ENCODE data around the gene BLNK.

BLNK gene

DNA sequence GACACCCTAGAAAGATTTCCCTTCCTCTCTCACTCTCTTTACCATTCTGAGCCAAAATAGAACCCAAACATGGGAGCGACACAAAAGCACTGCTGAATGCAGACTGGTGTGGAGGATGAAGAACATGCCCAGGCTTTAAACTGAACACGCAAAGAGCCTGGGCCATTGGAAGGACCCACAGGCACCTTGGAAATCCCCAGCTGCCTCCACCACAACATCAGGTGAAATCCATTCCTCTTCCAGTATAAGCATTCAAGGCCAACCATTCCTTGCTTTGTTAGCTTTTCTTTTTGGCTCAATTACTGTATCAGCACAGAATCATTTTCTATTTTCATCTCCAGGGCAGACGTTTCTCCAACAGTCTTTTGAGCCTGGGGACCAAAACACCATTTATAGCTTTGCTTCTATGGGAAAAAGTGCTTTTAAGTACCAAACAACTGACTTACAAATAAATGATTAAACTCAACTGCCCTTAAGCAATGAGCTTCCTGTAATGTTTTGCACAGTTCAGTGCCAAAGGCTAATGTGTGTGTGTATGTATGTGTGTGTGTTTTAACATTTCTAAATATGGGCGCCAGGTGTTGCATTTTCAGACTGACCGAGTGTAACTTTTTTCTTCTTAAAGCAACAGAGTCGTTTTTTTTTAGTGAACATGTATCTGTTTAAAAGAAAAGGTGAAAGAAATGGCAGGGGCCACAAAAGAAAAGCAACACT lies 16.2 kb upstream of the BLNK start:
- DNase-seq: no peak

DNA sequence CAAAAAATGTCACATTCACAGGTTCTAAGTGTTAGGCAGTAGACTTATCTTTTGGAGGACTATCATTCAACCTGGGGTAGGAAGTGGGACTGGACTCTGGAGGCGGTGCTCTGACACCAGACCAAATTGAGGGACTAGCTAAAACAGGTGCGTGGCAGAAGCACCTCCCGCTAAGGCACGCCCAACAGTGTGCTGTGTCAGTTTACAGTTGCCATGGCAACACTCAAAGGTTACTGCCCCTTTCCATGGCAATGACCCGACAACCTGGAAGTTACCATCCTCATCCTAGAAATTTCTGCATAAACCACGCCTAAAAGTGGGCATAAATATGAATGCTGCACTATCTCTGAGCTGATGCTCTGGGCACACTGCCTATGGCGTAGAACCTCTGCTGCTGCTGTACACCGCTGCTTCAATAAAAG lies 14.0 kb upstream of the BLNK start:
- DNase-seq: no peak

DNA sequence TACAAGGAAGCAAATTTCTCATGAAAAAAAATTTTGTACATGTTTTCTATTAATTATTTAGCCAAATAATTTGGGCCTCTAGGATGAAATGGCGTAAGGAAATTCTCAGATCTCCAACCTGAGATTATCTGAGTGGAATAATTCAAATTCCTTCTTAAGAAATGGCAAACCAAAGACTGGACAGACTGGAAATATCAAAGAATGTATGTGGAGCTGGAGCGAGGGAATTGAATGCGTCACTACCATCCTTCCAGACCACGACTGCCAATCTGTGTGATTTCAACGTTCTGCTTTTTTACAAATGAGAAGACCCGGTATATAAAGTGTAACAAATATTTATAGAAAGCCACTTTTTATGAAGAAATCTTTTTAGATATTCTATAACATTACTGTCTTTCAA lies 12.4 kb upstream of the BLNK start:
- DNase-seq: no peak

DNA sequence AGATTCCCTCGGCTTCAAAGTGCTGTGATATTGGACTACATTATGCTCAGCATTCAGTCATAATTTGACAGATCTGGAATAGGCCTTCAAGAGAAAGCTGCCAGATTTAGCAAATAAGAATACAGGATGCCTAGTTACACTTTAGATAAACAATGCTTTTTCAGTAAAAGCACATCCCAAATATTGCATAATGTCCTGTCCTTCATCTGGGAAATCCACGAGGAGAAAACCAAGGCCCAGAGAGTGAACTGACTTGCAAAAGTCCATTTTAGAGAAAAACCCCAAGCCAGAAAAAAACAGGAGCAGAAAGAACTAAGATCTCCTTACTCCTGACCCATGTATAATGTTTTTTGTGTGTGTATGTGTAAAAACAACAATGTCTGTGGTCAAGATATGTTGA lies 12.0 kb upstream of the BLNK start:
- no peak for DNase-seq

DNA sequence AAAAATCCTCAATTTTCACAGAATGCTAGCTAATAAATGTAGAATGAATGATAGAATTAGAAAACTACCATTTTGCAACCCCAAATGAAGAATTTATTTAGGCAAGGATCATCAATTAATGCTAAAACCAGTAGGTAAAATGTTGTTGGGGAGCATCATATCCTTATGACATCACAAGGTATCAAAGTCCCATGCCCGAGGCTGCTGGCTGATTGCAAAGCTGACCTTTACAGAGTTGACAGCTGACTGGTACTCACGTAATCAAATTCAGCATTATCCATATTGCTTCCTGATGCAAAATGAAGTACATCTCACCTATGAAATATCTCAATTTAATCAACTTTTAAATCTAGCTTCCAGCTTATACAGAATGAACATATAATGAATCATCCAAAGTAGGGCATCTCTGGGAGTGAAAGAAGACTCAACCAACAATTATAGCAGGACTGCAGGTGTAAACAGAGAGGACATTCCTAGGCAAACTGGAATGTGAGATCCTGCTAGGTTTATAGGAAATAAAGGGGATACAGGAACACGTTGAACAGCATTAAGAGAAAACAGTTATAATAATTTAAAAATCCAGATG lies 10.2 kb upstream of the BLNK start:
- no peak for DNase-seq

DNA sequence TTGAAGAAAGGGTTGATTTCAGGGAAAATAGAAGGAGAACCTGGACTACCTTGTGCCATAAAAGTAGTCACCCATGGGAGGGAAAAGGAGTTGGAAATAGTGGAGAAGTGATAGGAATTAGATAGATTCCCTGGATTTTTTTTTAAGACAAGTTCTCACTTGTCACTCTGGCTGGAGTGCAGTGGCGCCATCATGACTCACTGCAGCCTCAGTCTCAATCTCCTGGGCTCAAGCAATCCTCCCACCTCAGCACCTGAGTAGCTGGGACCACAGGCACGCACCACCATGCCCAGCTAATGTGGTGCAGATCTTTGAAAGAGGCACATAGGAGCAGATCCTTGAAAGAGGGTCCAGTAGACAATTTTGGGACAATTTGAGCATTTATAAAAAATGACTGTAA lies 9.5 kb upstream of the BLNK start:
- no peak for DNase-seq

DNA sequence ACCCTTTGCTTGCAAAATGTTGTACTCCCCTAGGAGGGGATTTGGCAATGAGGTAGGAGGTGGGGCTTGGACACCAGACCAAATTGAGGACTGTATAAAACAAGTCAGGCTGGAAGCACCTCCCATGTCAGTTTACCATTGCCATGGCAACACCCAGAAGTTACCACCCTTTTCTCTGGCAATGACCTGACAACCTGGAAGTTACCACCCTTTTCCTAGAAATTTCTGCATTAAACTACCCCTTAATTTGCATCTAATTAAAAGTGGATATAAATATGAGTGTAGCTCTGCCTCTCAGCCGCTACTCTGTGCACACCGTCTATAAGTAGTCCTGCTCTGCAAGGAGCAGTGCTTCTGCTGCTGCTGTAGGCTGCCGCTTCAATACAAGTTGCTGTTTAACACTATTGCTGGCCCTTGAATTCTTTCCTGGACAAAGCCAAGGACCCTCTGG lies 7.8 kb upstream of the BLNK start:
- DNase-seq: no peak

DNA sequence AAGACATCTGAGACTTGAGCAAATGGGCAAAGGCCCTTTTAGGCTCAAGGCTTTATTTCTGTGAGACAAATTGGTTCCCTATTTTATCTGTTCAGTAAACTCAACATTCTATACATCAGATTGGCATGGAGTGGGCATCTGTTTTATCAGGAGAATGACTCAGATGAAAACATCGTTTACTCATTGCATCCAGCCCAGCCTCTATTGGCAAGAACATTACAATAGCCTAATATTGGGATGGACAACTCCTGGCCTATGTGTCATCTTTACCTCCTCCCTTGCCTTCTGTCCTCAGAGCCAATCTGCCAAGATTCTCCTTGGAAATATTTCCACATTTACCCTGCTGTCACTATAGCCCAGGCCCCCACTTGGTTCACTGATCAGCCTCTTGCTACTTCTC lies 5.5 kb upstream of the BLNK start:
- DNase-seq: no peak

DNA sequence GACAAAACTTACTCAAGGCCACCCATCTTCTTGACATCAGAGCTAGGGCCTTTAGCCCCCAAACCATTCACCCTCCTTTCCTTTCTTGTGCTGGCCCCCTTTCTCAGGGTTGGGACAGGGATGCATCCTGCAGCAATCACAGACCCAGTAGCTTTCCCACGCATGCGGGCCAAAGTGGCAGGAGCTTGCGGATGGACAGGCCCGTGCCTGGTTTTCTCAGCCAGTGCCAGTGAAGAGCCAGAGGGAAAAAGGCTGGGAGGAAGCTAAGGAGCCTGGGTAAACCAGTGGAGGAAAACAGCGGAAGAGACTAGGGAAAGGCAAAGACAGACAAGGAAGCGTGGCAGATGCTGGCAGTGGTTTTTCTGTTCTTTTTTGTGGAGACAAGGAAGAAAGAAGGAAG lies 5.1 kb upstream of the BLNK start:
- DNase-seq: no peak

DNA sequence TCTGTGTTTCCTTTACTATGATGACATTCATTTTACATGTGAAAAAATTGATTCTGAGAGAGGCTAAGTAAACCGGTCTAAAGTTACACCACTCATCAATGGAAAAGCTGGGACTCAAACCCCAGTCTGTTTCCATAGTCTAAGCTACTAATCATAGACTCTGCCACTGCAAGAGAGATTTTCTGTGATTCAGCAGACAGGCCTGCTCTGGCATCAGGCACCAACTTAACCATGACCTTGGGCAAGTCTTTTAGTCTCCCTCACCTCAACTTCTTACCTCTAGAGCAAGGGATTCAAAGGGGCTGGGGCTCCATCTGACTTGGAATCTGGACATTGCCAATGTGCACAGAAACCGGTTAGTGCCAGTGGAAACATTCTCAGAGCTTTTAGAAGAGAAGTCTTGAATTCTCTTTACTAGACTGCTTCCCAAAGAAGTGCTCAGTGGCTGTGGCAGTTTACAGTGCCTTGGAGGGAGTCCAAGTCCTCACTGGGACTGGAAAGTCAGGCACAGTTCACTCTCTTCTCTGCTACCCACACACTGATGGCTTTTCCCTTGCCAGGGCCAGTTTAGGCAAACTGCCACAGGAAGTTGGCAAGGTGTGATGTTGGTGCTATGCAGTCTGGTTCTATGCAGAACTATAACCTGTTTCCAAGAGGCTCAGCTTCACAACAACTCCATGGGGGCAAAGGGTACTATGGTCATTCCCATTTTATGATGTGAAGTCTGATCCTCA lies 4.5 kb upstream of the BLNK start:
- no peak for DNase-seq

DNA sequence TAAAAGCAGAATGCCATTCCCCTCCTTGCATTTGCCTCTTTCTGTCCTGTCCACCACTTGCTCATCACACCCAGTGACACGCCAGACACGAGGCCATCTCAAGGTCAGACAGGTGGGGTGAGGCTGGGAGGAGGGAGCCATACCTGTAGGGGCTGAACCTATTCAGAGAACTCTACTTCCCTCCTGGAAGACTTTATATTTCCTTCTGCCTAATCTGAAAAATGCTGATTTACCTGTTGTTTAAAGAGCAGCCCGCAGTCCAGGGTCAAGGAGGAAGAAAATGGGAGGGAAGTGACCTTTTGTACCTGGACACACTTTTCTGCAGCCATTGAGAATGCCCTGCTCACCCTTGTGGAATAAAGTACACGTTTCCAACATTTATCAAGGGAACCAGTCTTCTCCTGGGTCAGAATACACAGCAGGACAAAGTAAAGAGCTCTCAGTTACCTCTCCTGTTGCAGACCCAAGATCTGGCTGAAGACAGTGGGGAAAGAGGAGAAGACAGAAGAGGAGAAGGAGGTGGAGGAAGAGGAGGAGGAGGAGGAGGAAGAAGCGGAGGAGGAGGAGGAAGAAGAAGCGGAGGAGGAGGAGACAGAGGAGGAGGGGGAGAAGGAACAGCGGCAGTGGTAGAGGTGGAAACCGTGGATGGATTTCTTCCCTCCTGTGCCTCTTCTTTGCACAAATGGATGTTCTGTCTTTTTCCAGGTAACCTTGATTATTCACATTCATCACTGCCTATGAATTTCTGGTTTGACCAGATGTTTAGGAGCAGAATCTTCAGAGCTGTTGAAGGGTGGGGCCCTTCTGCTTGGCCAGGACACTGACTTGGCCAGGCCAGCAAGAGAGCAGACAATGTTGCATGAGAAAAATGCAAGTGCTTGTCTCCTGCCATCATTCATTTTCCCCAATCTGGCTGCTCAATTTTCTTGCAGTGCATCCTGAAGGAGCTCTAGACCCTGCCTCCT lies 1.2 kb upstream of the BLNK start:
- DNase-seq: no peak

DNA sequence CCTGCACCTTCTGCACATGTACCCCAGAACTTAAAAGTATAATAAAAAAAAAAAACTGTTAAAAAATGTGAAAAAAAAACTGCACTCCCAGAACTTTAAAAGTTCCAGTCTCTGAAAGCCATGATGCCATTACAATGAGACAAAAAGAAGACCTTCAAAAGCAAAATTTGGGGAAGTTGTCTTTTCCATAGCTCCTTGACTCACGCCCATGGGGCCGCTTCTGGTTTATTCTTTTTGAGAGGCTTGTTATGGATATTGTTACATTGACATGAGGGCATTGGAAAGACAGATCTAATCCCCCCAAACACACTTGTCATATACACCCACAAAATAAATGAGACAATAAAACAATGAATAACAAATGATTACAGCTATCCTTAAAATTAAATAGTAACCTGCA lies 798 bp downstream of the BLNK start:
- DNase-seq: no peak

DNA sequence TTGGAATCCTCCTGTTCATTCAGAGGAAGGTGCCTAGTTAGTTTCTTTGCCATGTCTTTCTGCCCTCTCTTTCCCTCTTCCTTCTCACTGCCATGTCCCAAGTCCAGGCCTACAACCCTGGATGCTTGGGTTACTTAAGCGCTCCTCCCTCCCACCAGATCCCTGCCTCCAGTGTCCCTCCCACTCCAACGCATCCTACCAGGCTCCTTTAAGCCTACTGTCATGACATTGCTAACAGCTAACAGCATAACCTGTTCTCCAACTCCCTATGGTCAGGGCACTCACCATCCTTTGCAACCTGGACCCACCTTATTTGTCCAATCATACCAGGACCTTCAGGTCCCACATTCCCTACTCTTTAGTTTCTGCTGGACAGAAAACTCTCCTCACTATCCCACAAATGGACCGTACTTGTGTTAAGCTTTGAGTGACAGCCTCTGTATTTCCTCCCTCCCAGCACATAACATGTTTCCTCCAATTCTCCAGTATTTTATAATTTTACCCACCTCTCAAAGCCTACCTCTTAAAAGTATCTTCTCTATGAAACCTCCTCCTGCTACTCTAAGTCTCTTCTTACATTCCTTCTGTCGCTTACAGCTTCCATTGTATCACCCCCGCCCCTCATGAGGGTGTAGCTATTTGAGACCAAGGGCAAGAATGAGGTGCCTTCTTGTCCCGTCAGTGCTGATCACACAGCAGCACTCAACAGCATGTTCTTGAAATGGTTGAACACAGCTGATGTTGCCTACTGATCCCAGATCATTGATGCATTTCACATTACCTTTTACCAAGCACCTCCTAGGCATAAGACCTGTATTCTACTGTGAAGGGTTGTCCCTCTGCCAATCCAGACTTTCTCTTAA lies 1.7 kb downstream of the BLNK start:
- no peak for DNase-seq

DNA sequence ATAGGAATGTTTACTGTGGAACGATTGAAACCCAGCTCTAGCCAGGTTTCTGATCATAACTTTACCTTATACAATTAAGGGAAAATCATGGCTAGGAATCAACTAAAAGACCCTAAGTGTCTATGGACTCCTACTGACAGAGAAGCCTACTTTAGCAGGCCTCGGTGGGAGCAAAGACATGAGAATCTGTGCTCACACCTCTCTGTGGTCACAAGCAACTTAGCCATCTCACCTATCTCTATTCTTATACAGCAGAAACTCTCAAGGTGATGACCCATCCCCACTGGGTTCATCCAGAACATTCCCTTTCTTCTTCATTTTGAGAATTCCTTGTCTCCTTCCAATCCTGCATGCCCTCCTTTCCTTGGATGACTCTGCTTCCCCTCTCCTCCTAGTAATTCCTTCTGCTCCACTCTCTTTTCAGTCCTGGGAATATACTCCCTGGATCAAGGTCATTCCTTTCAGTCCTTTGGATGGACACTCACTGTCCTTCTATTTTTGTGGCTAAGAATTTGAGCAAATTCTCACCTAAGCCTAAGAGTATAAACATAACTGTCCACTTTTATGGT lies 2.9 kb downstream of the BLNK start:
- DNase-seq: no peak

DNA sequence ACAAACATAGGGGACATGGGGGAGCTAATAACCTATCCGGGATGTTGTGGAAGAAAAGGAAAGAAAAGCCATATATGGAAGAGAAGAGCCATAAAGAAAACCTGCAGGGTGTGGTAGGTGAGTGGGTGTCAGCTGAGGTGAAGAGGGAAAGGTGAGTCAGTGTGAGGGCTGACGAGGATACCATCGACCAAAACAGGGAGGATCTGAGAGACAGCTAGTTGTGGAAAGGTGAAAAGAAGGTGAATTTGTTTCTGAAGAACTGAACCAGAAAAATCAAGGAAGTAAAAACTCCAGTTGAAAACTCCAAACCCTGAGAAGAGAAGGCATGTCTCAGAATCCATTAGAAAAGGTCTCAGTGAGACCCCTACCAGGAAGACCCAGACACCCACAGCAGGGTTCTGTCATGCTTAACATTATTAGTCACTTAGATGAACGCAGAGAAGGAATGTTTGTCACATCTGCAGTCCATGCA lies 4.1 kb downstream of the BLNK start:
- DNase-seq: no peak

DNA sequence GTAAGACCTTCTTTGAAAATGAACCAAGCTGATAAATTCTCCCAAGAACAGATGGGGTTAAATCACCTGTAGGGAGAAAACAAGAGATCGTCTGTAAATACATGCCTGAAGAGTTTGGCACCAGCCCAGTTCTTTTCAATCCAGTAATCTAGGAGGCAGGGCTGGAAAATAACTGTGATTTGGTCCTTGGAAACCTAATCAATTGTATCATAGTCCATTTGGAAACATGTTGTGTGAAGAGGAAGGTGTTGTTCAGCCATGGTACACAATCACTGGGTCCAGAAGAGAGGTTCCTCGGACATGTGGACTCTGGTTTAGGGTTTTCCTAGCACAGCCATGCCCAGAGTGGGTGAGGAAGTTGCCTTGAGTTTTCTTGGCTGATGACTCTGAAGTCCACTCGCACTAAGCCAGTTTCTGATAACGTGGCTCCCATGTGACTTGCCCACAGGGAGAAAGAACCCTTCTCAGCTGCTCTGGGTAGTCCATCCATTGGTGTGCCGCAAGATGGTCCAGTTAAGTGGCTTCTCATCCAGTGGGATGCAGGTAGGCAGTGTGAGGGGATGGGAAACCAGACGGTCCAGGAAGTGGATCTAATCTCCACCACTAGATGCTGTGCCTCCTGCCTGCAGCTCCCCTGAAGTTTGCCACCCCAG lies 5.1 kb downstream of the BLNK start:
- DNase-seq: no peak

DNA sequence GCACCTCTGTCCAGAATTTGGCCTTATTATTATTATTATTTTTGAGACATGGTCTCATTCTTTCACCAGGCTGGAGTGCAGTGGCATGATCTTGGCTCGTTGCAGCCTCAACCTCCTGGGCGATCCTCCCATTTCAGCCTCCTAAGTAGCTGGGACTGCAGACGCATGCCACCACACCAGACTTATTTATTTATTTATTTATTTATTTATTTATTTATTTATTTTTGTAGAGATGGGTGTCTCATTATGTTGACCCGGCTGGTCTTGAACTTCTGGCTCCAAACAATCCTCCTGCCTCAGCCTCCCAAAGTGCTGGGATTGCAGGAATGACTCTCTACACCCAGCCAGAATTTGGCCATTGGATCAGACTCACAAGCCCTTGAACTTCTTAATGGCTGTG lies 6.4 kb downstream of the BLNK start:
- no peak for DNase-seq

DNA sequence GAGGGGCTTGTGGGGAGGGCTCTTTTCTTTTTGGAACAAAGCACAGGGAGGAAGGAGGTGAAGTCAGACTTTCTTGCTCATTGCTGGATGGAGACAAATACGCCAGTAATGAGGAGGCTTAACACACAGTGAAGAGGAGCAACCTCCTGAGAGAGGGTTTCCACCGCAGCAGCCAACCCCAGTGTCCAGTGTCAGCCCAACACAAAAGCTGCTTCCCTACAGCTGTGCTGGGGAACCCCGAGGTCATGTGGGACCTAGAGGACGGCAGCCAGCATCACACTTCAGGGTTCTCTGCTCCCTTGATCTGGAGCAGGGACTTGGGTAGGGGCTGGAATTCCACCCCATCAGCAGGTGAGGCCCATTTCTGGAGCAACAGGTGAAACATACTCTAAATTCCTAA lies 7.7 kb downstream of the BLNK start:
- DNase-seq: no peak

DNA sequence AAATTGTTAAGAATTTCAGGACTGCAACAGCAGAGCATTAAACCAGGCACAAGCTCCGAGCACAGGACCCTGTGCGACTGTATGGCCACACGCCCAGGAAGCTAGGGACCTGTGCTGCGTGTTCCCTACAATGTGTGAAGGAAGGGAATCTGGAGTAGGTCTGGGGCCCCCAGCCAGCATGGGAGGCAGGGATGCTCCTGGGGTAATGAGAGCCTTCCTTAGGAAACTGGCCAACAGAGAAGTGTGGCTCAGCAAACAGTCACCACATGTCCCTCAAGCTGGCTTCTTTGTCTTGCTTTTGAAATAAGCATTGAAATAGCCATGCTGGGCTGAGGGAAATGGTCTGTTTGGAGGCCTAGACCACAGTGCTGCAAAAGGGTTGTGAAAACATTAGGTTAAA lies 8.2 kb downstream of the BLNK start:
- no peak for DNase-seq

DNA sequence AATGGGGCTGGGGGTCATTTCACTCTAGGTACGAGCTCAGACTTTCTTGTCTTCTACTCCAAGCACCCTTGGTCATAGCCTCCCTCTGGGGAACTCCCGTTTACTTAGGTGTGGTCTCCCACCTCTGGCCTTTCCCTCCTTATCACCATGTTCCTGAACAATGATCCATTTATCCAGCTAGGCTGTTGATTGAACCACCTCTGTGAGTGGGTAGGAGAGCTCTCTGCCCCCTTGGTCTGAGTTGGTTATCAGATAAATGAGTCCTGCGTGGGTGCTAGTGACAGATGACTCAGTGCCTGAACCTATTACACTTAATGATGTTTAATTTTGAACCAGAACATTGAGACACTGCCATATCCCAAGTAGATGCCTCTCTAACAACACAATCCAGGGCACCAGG lies 9.4 kb downstream of the BLNK start:
- no peak for DNase-seq

DNA sequence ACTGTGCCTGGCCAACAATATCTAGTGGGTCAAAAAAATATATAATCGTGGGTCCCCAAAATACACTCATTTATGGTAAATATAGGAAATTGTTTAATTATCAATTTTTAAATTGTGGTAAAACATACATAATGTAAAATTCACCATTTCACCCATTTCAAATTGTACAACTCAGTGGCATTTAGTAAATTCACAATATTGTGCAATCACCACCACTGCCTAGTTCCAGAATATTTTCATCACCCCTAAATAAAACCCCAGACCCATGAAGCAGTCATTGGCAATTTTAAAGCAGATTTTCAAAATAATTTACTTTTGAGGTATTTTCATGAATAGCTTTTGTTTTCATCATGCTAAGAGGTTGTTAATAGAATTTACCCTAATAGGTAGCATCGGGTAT lies 10.2 kb downstream of the BLNK start:
- DNase-seq: no peak

Data from CD4-positive, alpha-beta T cell treated with Interleukin-12 subunit alpha and Interleukin-12 subunit beta, for 1 hour (primary cell).